HG03342 (cell line): ENCODE results near the gene RNF220.

Experiments used
- ATAC-seq: cut with Tn5 transposase; IDR thresholded peaks from one replicate; pipeline ENCODE4 v1.9.1; 2021; ENCODE audit warnings: mild to moderate bottlenecking, moderate library complexity; ENCODE audit not compliant: unreplicated experiment

RNF220 gene

DNA sequence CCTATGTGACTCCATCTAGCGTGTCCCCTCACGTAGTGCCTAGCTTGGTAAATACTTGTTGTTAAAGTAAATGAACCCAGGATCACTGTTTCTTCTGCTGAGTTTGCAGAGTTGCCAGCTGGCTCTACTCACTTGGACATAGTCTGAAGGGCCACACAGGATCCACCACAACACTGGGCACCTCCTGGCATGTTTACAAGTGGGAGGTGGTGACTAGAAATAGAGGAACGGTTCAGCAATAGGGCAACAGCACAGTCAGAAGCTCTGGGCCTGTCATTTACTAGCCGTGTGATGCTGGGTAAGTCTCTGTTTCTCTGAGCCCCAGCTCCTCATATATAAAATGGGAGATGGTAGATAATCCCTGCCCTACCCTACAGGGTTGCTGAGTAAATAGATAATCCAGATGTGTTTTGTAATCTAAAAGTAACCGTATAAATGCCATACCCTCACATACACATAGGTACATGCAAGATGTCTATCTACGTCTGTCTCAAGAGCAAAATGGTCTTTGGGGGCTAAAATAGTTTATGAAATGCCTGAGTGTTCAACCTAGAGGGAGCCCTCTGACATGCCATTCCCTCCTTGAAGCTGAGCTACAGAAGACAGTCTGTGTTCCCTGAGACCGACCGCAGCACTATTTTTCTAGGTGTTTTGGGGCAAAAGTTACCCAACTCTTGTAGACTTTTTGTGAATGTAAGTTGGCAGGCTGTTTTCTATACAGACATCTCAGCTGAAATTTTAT is 20.5 kb downstream of the RNF220 start:
- no peak for ATAC-seq

DNA sequence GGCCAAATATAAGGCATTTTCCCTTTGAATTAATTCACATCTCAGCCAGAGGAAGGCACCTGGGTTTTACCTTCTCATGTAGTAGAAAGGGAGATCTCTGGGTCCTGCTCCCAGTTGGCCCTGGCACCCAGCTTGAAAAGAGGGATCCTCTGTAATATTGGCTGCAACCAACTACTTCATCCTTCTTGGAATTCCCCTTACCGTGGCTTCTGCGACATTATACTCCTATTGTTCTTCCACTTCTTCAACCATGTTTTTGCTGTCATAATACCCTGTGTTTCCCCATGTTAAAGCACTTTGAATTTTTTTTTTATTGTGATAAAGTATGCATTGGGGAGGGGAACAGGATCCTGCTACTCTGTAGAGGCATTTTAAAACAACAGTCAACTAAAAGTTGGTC is 26.8 kb downstream of the RNF220 start:
- no peak for ATAC-seq

DNA sequence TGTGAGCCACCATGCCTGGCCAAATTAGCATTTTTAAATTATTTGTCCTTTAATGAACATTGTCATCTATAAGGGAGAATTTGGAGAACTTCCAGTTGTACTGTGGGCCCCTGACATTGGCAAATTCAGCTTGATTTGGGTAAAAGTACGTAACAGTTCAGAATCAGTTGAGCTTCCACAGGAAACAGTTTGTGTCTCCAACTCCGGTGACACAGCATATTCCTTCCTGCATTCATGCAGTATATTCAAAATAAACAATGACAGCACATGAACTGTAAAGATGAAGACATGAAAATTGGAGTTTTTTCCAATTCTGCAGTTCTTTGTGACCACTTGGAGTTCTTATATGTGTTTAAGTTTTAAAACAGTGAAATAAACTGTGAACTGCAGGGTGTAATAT is 28.2 kb downstream of the RNF220 start:
- no peak for ATAC-seq

DNA sequence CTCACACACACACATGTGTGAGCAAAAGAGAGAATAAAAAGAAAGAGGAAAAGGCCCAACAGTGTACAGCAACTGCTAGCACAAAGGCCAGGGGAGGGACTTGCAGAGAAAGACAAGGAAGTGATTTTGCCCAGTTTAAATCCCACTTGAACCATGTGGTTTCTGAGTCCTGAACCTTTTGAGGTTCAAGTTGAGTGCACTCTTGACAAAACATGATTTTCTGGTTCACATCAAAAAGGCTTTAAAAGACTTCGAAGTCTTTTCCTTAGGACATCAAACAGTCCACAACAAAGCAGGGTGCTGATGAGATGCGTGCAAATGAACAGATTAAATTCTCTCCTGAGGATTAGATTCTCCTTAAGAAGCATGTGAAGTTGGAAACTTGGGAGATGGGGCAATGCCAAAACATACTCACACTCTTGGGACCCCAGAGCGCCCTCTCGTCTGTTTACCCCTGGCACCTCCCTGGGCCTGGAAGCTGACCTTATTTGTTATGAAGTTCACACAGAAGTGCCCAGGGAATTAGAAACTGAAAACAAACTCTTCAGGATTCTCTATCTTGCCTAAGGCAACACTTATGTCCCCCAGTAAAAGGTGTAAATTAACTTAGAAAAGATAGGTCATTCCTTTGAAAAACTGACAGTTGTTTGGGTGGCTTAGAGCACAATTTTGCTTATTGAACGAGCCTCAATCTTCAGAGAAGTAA is 31.5 kb downstream of the RNF220 start:
- no peak for ATAC-seq

DNA sequence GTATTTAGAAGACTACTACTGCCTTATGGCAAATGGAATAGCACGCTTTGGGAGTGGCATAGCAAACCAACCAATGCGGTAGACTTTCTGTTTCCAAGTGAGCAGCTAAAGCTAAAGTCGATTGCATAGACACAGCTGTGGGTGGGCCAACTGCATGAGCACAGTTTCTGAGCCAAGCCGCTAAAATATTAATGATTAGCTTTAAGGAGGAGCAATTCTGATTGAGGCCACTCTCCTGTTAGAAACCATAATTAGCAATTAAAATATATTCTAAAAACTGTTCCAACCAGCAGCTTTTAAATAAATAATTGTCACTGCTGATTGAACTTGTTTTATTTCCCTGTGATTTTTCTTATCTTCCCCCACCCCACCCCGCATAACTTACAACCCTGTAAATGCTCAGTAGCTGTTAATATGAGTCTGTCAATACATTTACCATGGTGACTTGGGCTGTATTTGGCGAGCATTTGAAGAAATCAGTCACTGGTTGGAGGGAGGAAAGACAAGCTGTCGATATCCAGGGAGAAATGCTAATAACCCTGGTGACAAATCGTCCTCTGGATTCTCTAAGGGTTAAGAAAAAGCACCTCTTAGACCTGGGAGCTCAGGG is 32.2 kb downstream of the RNF220 start:
- ATAC-seq = no peak

DNA sequence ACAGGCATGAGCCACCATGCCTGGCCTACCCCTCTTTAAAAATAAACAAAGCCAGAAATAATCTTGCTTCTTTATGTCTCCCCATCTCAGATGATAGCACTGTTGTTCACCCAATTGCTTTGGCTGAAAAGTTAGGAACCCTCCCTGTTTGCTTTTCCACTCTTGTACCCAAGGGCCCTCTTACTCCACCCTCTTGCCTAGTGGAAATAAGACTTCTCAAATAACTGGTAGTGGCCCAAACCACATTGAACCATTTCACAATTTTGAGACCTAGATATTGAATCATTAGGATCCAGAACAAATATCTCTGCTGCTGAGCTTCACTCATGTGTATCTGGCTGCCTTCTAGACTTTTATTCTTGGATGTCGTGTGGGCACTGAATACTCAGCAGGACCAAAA is 37.7 kb downstream of the RNF220 start:
- no peak for ATAC-seq

DNA sequence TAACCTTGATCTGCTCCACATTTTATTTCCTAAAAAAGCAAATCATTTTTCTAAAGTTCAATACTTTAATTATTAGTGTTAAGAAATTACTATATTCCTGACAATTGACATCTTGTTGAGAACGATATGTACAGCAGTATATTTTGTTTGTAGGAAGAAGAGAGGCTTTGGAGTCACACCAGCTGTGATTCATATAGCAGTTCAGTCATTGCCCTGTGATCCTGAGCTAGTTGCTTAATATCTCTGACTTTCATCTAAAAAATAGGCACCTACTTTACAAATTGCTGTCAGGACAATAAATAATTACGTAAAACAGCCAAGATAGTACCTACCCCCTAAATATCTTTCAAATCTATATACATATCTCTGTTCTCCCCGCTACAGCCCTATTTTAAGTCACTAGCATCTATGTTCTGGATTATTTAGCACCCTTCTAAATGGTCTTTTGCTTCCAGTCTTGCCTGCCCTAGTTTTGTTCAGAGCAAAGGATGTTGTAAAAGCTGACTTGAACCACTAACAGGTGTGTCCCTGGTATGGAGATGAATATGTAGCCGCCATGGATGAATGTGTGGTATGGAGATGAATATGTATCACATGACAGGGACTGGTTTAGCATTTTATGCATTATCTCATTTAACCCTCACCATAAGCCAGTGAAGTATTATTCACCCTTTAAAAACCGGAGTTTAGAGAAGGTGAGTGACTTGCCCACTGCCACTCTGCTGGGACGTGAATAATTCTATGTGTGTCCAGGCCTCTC is 42.2 kb downstream of the RNF220 start:
- no peak for ATAC-seq

DNA sequence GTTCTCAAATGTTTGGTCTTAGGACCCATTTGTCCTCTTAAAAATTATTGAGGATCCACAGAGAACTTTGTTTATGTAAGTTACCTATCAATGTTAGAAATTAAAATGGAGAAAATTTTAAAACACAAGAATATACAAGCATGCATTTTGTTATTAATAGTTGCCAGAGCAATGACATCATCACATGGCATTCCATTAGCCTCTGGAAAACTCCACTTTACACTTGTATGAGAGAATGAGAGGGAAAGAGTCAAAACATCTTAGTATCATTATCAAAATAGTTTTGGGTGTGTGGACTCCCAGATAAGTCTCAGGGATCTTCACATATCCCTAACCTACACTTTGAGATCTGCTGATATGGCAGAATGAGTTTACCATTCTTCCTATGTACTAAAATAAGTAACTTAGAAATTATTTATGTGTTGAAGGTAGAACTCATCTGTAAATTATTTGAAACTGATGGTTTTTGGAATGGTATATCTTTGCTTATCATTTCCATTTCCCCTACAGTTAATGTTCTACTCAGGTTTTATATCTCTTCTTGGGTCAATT is 48.8 kb downstream of the RNF220 start:
- no peak for ATAC-seq

DNA sequence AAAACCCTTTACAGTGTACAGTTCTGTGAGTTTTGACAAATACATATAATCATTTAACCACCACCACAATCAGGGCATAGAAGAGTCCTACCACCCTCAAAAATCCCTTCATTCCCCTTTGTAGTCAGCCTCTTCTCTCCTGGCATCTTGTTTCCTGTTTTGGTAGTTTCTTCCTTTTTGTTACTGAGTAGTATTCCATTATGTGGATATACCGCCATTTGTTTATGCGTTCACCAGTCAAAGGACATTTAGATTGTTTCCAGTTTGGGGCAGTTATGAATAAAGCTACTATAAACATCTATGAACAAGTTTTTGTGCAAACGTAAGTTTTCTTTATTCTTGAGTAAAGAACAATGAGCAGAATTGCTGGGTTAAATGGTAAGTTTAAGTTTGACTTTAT is 49.6 kb downstream of the RNF220 start:
- ATAC-seq = no peak

DNA sequence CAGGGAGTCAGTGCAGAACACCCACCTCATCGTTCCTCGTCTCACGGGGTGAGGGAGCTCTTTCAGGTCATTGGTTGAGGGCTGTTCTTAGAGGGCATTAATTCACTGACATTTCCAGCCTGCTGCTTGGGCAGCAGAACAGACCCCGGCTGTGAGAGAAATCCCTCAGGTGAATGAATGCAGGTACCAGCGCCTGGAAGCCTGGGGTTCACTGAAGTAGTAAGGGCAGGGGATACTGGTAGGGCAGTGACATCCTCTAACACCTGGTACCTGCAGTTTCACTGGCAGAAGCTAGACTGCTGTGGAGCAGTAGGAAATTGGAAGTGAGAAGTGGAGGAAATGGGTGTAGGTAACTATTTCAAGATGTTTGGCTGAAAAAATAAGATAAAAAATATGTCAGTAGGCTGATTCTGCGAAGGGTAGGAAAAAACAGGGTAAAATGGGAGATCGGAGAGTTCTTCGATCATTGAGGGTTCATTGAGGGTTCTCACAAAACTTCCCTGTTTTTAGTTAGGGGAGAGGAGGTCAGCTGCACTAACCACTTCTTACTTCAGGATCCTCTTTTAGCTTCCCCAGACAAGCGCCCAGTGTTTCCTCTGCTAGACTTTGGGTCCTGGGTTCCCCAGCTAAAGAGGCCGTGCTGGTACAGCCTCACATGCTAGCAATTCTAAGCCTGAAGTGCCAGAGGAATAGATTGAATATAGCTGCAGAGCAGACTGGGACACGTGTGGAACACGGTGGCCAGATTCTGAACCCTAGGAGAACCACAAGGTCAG is 55.2 kb downstream of the RNF220 start:
- ATAC-seq = no peak

DNA sequence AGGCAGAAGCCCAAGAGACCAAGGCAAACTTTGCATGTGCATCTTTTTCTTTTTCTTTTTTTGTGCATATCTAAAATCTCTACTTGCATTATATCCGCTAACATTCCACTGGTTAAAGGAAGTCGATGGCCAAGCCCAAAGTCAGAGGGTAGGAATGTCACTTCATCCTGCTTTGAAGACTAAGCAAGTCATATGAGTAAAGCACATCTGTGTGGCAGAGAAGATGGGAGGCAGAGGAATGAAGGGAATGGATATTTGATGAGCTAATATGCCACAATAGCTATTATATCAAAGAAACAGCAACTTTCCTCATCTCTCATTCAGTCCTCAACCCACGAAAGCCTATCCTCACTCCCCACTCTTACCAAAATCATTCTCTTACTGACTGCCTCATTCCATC is 59.3 kb downstream of the RNF220 start:
- no peak for ATAC-seq

DNA sequence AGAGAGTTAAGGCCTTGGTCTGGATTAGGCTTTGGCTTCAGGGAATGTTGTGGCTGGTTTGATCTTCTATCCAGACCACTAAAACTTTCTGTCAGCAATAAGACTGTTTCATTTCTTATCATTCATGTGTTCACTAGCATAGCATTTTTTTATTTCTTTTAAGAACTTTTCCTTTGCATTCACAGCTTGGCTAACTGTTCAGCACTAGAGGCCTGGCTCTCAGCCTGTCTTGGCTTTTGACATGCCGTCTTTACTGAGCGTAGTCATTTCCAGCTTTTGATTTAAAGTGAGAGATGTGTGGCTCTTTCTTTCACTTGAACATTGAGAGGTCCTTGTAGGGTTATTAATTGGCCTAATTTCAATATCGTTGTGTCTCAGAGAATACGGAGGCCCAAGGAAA is 62.5 kb downstream of the RNF220 start:
- ATAC-seq = no peak

DNA sequence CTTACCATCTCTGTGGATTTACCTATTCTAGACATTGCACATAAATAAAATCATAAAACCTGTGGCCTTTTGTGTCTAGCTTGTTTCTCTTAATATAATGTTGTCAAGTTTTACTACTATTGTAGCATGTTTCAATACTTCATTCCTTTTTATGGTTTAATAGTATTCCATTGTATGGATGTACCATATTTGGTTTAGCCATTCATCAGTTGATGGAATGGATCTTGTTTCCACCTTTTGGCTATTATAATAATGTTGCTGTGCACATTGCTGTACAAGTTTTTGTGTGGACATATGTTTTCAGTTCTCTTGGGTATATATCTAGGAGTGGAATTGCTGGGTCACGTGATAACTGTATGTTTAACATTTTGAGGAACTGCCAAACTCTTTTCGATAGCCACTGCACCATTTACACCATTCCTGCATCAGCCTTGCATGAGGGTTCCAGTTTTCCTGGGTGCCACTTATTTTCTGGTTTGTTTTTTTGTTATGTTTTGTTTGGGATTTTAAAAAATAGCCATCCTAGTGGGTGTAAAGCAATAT is 66.9 kb downstream of the RNF220 start:
- ATAC-seq = no peak

DNA sequence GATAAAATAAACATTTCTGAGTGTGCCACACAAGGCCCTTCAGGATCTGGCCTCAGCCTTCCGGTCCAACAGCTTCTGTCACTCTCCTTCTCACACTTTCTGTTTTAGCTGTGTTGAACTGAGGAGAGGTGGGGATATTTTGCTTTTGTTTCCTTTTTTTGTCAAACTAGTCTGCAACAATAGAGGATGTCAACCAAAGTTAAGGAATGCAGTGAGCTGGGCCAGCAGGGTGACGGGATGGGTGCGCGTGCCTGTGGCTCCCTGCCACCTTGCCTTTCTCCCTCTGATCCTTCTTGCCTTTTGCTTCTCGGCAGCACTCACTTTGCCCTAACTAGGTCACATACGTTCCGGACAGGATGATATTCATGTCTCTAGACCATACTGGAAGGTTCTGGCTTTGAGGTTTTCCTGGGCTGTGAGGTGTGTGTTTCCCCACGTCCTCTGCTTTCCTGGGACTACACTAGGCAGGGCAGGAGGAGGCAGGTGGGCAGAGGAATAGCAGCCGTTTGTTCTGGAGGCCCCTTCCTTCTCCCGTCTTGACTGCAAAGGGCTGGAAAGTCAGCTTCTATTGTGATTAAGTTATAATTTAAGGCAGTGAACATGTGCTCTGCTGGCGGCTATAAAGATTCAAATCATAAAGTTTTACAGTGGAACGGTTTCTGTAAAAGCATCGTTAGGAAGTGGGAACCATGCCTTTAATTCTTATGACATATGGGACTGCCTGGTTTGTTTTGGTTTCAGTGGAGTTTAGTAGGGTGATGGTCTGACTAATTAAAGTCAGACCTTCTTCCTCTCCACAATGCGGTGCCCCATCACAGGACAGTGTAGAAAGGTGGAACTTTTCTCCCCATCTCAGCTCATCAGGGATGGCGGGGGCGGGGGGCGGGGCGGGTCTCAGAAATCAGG is 67.8 kb downstream of the RNF220 start:
- peak; percentile 49 for ATAC-seq

DNA sequence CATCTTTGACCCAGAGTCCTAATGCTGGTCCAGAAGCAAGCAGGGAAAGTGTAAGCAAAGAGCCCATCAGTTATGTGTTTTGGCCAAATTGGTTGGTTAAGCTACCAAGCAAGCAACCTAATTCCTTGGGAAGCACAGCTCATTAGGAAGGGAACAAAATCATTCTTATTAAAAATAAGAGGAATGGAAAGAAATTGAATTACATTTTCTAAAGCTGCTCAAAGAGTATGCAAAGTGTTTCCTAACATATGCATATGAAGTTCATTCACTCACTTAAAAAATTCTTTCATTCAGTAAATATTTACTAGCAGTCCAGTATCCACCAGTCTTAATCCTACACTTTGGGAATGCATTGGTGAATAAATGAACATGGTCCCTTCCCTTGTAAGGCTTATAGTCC is 71.8 kb downstream of the RNF220 start:
- ATAC-seq = no peak

DNA sequence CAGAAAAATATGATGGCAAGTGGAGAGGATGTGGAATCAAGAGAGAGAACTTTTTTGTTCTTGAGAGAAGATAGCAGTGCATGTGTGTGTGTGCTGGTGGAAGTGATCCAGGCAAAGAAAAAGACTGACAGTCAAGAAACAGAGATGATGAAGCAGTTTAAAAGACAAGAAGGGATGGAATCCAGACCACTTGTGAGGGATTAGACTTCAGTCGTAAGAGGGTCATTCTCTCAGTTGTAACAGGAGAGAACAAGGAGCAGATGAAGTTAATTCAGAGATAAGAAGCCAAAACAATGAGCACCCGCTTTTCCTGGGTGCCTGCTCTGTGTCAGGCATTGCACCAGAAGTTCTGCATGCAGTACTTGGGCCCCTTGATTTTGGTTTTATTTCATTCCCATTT is 76.6 kb downstream of the RNF220 start:
- ATAC-seq = no peak

DNA sequence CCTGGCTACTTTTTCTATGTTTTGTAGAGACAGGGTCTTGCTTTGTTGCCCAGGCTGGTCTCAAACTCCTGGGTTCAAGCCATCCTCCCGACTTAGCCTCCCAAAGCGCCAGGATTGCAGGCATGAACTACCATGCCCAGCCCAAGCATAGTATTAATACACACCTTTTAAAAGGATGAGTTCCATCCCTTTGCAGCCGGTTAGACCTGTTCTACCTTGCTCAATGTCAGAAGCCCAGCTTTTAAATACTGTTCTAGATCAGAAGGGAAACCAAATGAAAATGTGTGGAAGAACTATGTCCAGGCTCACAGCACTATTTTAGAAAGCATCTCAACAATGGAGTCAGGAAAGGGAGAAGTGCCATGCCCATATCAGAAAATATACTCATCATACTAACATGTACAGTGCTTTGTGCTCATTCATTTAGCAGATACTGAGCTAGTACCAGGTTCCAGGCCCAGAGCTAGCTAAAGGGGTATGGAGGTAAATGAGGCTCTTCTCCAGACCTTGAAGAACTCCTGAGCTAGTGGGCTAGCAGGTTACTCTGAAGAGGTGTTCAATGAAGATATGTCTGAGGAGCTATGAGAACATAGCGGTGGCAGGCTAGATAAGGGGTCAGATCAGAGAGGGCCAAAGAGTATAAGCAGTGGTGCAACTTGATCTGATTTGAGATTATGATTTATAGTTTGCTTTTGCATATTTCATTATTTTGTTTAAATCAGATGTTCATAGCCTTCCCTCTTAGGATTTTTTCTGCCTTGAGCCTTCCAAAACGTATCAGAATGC is 78.2 kb downstream of the RNF220 start:
- no peak for ATAC-seq

DNA sequence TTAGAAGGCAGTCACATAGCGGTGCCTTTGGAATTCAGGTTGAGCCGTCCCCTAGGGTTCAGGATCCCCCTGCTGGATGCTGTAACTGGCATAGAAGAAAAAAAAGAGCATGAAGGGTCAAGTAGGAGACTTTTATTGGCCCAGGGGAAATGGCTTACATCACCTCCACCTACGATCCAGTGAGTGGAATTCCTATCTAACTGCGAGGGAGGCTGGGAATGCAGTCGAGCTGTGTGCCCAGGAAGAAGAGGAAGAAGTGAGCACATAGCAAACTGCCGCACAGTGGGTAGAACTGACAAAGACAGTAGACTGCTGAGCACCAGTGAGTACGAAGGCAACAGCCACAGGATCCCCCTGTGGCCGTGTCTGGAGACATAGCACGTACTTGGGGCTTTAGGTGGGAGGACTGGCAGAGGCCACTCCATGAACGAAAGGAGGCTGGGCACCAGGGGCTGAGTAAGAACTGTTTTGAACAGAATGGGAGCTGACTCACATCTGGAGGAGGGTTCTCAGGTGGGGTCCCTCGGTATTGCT is 79.2 kb downstream of the RNF220 start:
- ATAC-seq = no peak
